ENCODE results near the gene TECRL.

GRCh38 chr4:64405761-64406160 lies 3.5 kb downstream of the TECRL start:
- TF ChIP-seq CTCF (IDR thresholded peaks at IDR 0.05) = no peak
- TF ChIP-seq POLR2A (IDR thresholded peaks at IDR 0.05) = no peak

Data from lower leg skin (tissue), 3 donors.